ENCODE data around the gene SHROOM3. TPM values are rescaled to one million over a fixed set of nuclear protein-coding genes. Genes with fewer than 3 reads are reported as not detected.
"Not testable (repeated sequence)": the region's sequence is repeated elsewhere in the genome, so short reads cannot be mapped to it uniquely, and the experiment has no call there.

SHROOM3 gene
- total and polyA plus RNA-seq, 2 donors from 2014 or later, result 5.5 to 67.3 TPM

- DNase-seq, result peak in 2 of 5 donors; percentile 93
- H3K9me3 ChIP-seq (ENCODE audit: control insufficient read depth in 2 of 3, insufficient read depth in 1 of 3, low read length in 3 of 3), result no peaks in the 10 kb centered on the region
- H3K27me3 ChIP-seq (ENCODE audit: control insufficient read depth, insufficient read depth, low read length), result no peaks in the 10 kb centered on the region
- peak overlapping the region; percentile 36 to 40 for H3K27ac ChIP-seq (ENCODE audit: low read depth in 2 of 2, low read length in 2 of 2)
- H3K4me3 ChIP-seq (ENCODE audit: low read length in 3 of 3), result no peak overlapping the region
- peaks cover 14 to 24% (median 21%) of the 10 kb centered on the region in 3 donors for H3K4me1 ChIP-seq (ENCODE audit: control insufficient read depth in 2 of 3, insufficient read depth in 2 of 3, low read depth in 1 of 3, low read length in 3 of 3)
- intact Hi-C loops (cut with DNase I), result no loop called here
- FAIRE-seq, result no peak
- H3K36me3 ChIP-seq (ENCODE audit: control insufficient read depth in 2 of 3, insufficient read depth in 3 of 3, low read length in 3 of 3), result no peaks in the 10 kb centered on the region
- H3K9ac ChIP-seq (ENCODE audit: low read length in 3 of 3), result no peak overlapping the region
- TF ChIP-seq, protein P1, sequence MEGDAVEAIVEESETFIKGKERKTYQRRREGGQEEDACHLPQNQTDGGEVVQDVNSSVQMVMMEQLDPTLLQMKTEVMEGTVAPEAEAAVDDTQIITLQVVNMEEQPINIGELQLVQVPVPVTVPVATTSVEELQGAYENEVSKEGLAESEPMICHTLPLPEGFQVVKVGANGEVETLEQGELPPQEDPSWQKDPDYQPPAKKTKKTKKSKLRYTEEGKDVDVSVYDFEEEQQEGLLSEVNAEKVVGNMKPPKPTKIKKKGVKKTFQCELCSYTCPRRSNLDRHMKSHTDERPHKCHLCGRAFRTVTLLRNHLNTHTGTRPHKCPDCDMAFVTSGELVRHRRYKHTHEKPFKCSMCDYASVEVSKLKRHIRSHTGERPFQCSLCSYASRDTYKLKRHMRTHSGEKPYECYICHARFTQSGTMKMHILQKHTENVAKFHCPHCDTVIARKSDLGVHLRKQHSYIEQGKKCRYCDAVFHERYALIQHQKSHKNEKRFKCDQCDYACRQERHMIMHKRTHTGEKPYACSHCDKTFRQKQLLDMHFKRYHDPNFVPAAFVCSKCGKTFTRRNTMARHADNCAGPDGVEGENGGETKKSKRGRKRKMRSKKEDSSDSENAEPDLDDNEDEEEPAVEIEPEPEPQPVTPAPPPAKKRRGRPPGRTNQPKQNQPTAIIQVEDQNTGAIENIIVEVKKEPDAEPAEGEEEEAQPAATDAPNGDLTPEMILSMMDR (IDR thresholded peaks at IDR 0.05; ENCODE audit: borderline replicate concordance, extremely low read depth, insufficient read depth), result no peak
Measured at GRCh38 chr4:76607266-76607799, 172.3 kb downstream of the SHROOM3 start.

GRCh38 chr4:76607846-76608245 lies 172.8 kb downstream of the SHROOM3 start:
- Histone ChIP-seq H3K4me3 (ENCODE audit: low read length in 3 of 3) (no peak overlapping the region), H3K27me3 (ENCODE audit: control insufficient read depth, insufficient read depth, low read length) (no peaks in the 10 kb centered on the region), H3K4me1 (ENCODE audit: control insufficient read depth in 2 of 3, insufficient read depth in 2 of 3, low read depth in 1 of 3, low read length in 3 of 3) (peaks cover 14 to 24% (median 21%) of the 10 kb centered on the region in 3 donors), H3K36me3 (ENCODE audit: control insufficient read depth in 2 of 3, insufficient read depth in 3 of 3, low read length in 3 of 3) (no peaks in the 10 kb centered on the region), H3K9ac (ENCODE audit: low read length in 3 of 3) (peak overlapping the region in 1 of 3 donors; percentile 20), H3K27ac (ENCODE audit: low read depth in 2 of 2, low read length in 2 of 2) (peak overlapping the region; percentile 40 to 66), H3K9me3 (ENCODE audit: control insufficient read depth in 2 of 3, insufficient read depth in 1 of 3, low read length in 3 of 3) (no peaks in the 10 kb centered on the region)
- FAIRE-seq (no peak), DNase-seq (no peak)
- intact Hi-C loops (cut with DNase I), result no loop called here
- TF ChIP-seq, protein P1 (IDR thresholded peaks at IDR 0.05; ENCODE audit: borderline replicate concordance, extremely low read depth, insufficient read depth), result no peak

GRCh38 chr4:76608549-76608948 lies 173.5 kb downstream of the SHROOM3 start:
- FAIRE-seq; H3K9ac ChIP-seq (ENCODE audit: low read length in 3 of 3); H3K27ac ChIP-seq (ENCODE audit: low read depth in 2 of 2, low read length in 2 of 2); DNase-seq; intact Hi-C loops (cut with DNase I); H3K36me3 ChIP-seq (ENCODE audit: control insufficient read depth in 2 of 3, insufficient read depth in 3 of 3, low read length in 3 of 3); H3K4me3 ChIP-seq (ENCODE audit: low read length in 3 of 3); H3K9me3 ChIP-seq (ENCODE audit: control insufficient read depth in 2 of 3, insufficient read depth in 1 of 3, low read length in 3 of 3); H3K27me3 ChIP-seq (ENCODE audit: control insufficient read depth, insufficient read depth, low read length): not testable (repeated sequence)
- peaks cover 14 to 27% (median 21%) of the 10 kb centered on the region in 3 donors for H3K4me1 ChIP-seq (ENCODE audit: control insufficient read depth in 2 of 3, insufficient read depth in 2 of 3, low read depth in 1 of 3, low read length in 3 of 3)

DNA sequence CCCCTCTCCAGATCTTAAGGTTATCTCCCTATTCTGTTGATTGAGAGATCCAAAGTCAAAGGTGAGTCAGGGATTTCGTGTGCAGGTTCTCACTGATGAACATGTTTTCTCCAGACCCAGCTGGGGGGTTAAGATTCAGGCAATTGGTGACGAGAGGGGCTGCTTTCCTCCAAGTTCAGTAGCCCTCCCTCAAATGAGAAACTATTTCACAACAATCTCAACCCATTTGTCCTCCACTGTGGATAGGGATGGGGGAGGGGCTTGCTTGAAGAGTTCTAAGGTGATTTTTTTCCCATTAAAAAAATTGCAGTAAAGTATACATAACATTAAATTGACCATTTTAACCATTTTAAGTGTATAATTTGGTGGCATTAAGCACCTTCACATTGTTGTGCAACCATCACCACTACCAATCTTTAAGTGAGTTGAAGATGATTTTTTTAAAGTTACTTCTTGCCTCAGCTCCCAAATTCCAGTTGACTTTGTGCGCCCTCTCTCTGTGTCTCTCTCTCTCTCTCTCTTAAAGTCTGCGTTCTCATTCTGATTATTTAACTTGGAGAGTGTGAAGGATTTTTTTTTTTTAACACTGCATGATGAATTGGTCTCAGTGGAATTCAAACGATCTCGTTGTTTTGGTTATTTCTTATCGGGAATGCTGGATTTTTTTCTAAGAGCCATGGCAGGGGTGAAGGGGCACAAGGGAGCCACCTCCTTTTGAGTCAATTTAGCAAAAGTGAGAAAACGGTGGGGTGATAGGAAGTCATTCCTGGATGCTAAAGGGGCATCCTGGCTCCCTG lies 175.9 kb downstream of the SHROOM3 start:
- intact Hi-C loops (cut with DNase I), result no loop called here
- Histone ChIP-seq H3K9me3 (ENCODE audit: control insufficient read depth in 2 of 3, insufficient read depth in 1 of 3, low read length in 3 of 3) (no peaks in the 10 kb centered on the region), H3K27me3 (ENCODE audit: control insufficient read depth, insufficient read depth, low read length) (no peaks in the 10 kb centered on the region), H3K36me3 (ENCODE audit: control insufficient read depth in 2 of 3, insufficient read depth in 3 of 3, low read length in 3 of 3) (no peaks in the 10 kb centered on the region), H3K27ac (ENCODE audit: low read depth in 2 of 2, low read length in 2 of 2) (peak overlapping the region; percentile 80 to 88), H3K9ac (ENCODE audit: low read length in 3 of 3) (peak overlapping the region in 1 of 3 donors; percentile 55), H3K4me1 (ENCODE audit: control insufficient read depth in 2 of 3, insufficient read depth in 2 of 3, low read depth in 1 of 3, low read length in 3 of 3) (peaks cover 14 to 30% (median 19%) of the 10 kb centered on the region in 3 donors), H3K4me3 (ENCODE audit: low read length in 3 of 3) (peak overlapping the region in 2 of 3 donors; percentile 22 to 24)
- TF ChIP-seq, protein P1 (IDR thresholded peaks at IDR 0.05; ENCODE audit: borderline replicate concordance, extremely low read depth, insufficient read depth), result no peak
- DNase-seq (peak in 2 of 5 donors; percentile 51 to 80), FAIRE-seq (no peak)

Data from kidney (tissue), 14 donors.